AG09319 (cell line): Measurements from ENCODE around the gene PHACTR4.
"Not testable (repeated sequence)": the region's sequence is repeated elsewhere in the genome, so short reads cannot be mapped to it uniquely, and the experiment has no call there.

ENCODE experiments used
- DNase-seq: peaks from one replicate; pipeline ENCODE4 v3.0.0-alpha.2; 2010; ENCODE audit warnings: low read depth; ENCODE audit errors: extremely low read depth
- CTCF ChIP-seq: IDR thresholded peaks from 2 replicates; pipeline ENCODE4 v1.5.1; 2011; ENCODE audit warnings: low read depth, mild to moderate bottlenecking, inconsistent platforms, low read length, moderate library complexity

PHACTR4 gene

GRCh38 chr1:28518745-28519341 lies 149.3 kb downstream of the PHACTR4 start:
- no peak for TF ChIP-seq CTCF
- DNase-seq, result no peak

- no peak for TF ChIP-seq CTCF
- DNase-seq, result no peak
These were observed 150.6 kb downstream of the PHACTR4 start for GRCh38 chr1:28519946-28520725.

GRCh38 chr1:28520796-28521195 lies 151.3 kb downstream of the PHACTR4 start:
- not testable (repeated sequence) for DNase-seq

GRCh38 chr1:28521502-28522164 lies 152.1 kb downstream of the PHACTR4 start:
- no peak for TF ChIP-seq CTCF
- DNase-seq, result no peak

GRCh38 chr1:28522537-28522936 lies 153.0 kb downstream of the PHACTR4 start:
- not testable (repeated sequence) for DNase-seq

- not testable (repeated sequence) for DNase-seq
These were observed 155.6 kb downstream of the PHACTR4 start for GRCh38 chr1:28525002-28525642.

- DNase-seq, result no peak
- TF ChIP-seq CTCF, result no peak
These were observed 157.3 kb downstream of the PHACTR4 start for GRCh38 chr1:28526886-28527285.

- no peak for TF ChIP-seq CTCF
- DNase-seq, result no peak
These were observed 160.9 kb downstream of the PHACTR4 start for GRCh38 chr1:28530456-28530855.
